GF-D8 (cell line): ENCODE measurements around the gene TUBGCP3.
"Not testable (repeated sequence)": the region's sequence is repeated elsewhere in the genome, so short reads cannot be mapped to it uniquely, and the experiment has no call there.

ENCODE experiments used
- DNase-seq: peaks from one replicate; lab custom pipeline; 2025; lab: John Stamatoyannopoulos, UW

Gene TUBGCP3

GRCh38 chr13:112576768-112577167, 11.2 kb downstream of the TUBGCP3 start:
- DNase-seq = no peak

GRCh38 chr13:112576191-112576590, 11.8 kb downstream of the TUBGCP3 start:
- no peak for DNase-seq

- no peak for DNase-seq
These were observed 12.3 kb downstream of the TUBGCP3 start for GRCh38 chr13:112575675-112576074.

GRCh38 chr13:112574834-112575613, 12.9 kb downstream of the TUBGCP3 start:
- no peak for DNase-seq

GRCh38 chr13:112574416-112574815, 13.5 kb downstream of the TUBGCP3 start:
- DNase-seq = no peak

- DNase-seq = no peak
These were observed 14.2 kb downstream of the TUBGCP3 start for GRCh38 chr13:112573710-112574109.

- no peak for DNase-seq
These were observed 15.6 kb downstream of the TUBGCP3 start for GRCh38 chr13:112572366-112572765.

GRCh38 chr13:112569821-112570220, 18.1 kb downstream of the TUBGCP3 start:
- DNase-seq = no peak

GRCh38 chr13:112567161-112567862, 20.6 kb downstream of the TUBGCP3 start:
- DNase-seq = no peak

GRCh38 chr13:112562786-112563383, 25.1 kb downstream of the TUBGCP3 start:
- no peak for DNase-seq

- DNase-seq = no peak
These were observed 25.7 kb downstream of the TUBGCP3 start for GRCh38 chr13:112562254-112562653.

GRCh38 chr13:112561478-112561877, 26.5 kb downstream of the TUBGCP3 start:
- no peak for DNase-seq

- DNase-seq = no peak
These were observed 29.1 kb downstream of the TUBGCP3 start for GRCh38 chr13:112558696-112559418.

GRCh38 chr13:112556600-112556999, 31.4 kb downstream of the TUBGCP3 start:
- no peak for DNase-seq

- DNase-seq = no peak
These were observed 33.6 kb downstream of the TUBGCP3 start for GRCh38 chr13:112554214-112554850.

GRCh38 chr13:112548975-112549374, 39.0 kb downstream of the TUBGCP3 start:
- not testable (repeated sequence) for DNase-seq

GRCh38 chr13:112545856-112546255, 42.1 kb downstream of the TUBGCP3 start:
- no peak for DNase-seq

- DNase-seq = no peak
These were observed 54.9 kb downstream of the TUBGCP3 start for GRCh38 chr13:112532837-112533745.

GRCh38 chr13:112531263-112531794, 56.6 kb downstream of the TUBGCP3 start:
- DNase-seq = no peak

GRCh38 chr13:112530861-112531260, 57.1 kb downstream of the TUBGCP3 start:
- DNase-seq = no peak

- DNase-seq = no peak
These were observed 58.7 kb downstream of the TUBGCP3 start for GRCh38 chr13:112529216-112529615.
